MM.1S (cell line): ENCODE measurements around the gene UFD1.

Experiments used
- DNase-seq: peaks from one replicate; pipeline ENCODE4 v3.0.0-alpha.2; 2015
- H2AFZ ChIP-seq: fragments of 300-600 bp; sonication (generic); 2 replicates; pipeline ENCODE4 v1.6.0; 2016; ENCODE audit warnings: antibody characterized with exemption, low read length
- H3F3A ChIP-seq: fragments of 300-600 bp; sonication (generic); 2 replicates; pipeline ENCODE4 v1.6.1; 2016; ENCODE audit warnings: mild to moderate bottlenecking, antibody characterized with exemption, low read length, moderate library complexity, mixed read lengths; ENCODE audit not compliant: insufficient read depth
- H3K27ac ChIP-seq: fragments of 300-600 bp; sonication (generic); 2 replicates; pipeline ENCODE4 v1.5.1; 2016; ENCODE audit warnings: mild to moderate bottlenecking, low read length
- H3K27me3 ChIP-seq: fragments of 300-600 bp; sonication (generic); replicated peaks from 2 replicates; pipeline ENCODE4 v1.6.0; 2016; ENCODE audit warnings: low read length; ENCODE audit not compliant: insufficient read depth
- H3K36me3 ChIP-seq: fragments of 300-600 bp; sonication (generic); replicated peaks from 2 replicates; pipeline ENCODE4 v1.6.1; 2016; ENCODE audit warnings: mild to moderate bottlenecking, low read length, mixed read lengths; ENCODE audit not compliant: insufficient read depth
- H3K4me1 ChIP-seq: fragments of 300-600 bp; sonication (generic); 2 replicates; pipeline ENCODE4 v1.6.1; 2016; ENCODE audit warnings: low read length, mixed read lengths
- H3K4me2 ChIP-seq: fragments of 300-600 bp; sonication (generic); 2 replicates; pipeline ENCODE4 v1.6.0; 2016; ENCODE audit warnings: low read depth, low read length
- H3K4me3 ChIP-seq: fragments of 300-600 bp; sonication (generic); 2 replicates; pipeline ENCODE4 v1.5.1; 2016; ENCODE audit warnings: low read length, mixed read lengths
- H3K79me2 ChIP-seq: fragments of 300-600 bp; sonication (generic); 2 replicates; pipeline ENCODE4 v1.6.1; 2016; ENCODE audit warnings: mixed run types, low read length, mixed read lengths
- H3K9ac ChIP-seq: fragments of 300-600 bp; sonication (generic); 2 replicates; pipeline ENCODE4 v1.6.1; 2016; ENCODE audit warnings: low read length, mixed read lengths
- H3K9me2 ChIP-seq: fragments of 300-600 bp; sonication (generic); replicated peaks from 2 replicates; pipeline ENCODE4 v1.6.1; 2016; ENCODE audit warnings: mild to moderate bottlenecking, low read length, mixed read lengths; ENCODE audit not compliant: insufficient read depth
- H3K9me3 ChIP-seq: fragments of 300-600 bp; sonication (generic); replicated peaks from 2 replicates; pipeline ENCODE4 v1.6.1; 2016; ENCODE audit warnings: mild to moderate bottlenecking, low read length, mixed read lengths; ENCODE audit not compliant: insufficient read depth
- H4K20me1 ChIP-seq: fragments of 300-600 bp; sonication (generic); 2 replicates; pipeline ENCODE4 v1.6.1; 2016; ENCODE audit warnings: mild to moderate bottlenecking, low read length, moderate library complexity, mixed read lengths; ENCODE audit not compliant: insufficient read depth
- CTCF ChIP-seq: fragments of 300-600 bp; sonication (generic); IDR thresholded peaks from 2 replicates; pipeline ENCODE4 v1.5.1; 2016; ENCODE audit warnings: antibody characterized with exemption, low read length, mixed read lengths
- EZH2 ChIP-seq: fragments of 300-600 bp; sonication (generic); optimal IDR thresholded peaks from 2 replicates; pipeline ENCODE3; 2017; ENCODE audit warnings: low read depth, mild to moderate bottlenecking, antibody characterized with exemption, low read length, mixed read lengths
- EZH2phosphoT487 ChIP-seq: fragments of 300-600 bp; sonication (generic); IDR thresholded peaks from 2 replicates; pipeline ENCODE4 v1.6.1; 2018; ENCODE audit warnings: antibody characterized with exemption, low read length

UFD1 gene

GRCh38 chr22:19469421-19469820 is 9.6 kb downstream of the UFD1 start:
- Histone ChIP-seq H3K79me2 (peaks cover 57% of the 10 kb centered on the region), H3K9me2 (no peaks in the 10 kb centered on the region), H3K27ac (no peak overlapping the region), H3K9ac (no peak overlapping the region), H3K4me2 (no peak overlapping the region), H3K4me3 (no peak overlapping the region), H3K9me3 (no peaks in the 10 kb centered on the region), H4K20me1 (no peaks in the 10 kb centered on the region), H2AFZ (no peak overlapping the region), H3K27me3 (no peaks in the 10 kb centered on the region), H3F3A (no peaks in the 10 kb centered on the region), H3K36me3 (peaks cover 22% of the 10 kb centered on the region), H3K4me1 (no peaks in the 10 kb centered on the region)
- TF ChIP-seq EZH2phosphoT487 (no peak), CTCF (no peak), EZH2 (no peak)
- DNase-seq = no peak

- no peak overlapping the region for H3K27ac ChIP-seq
- no peaks in the 10 kb centered on the region for H3K9me2 ChIP-seq
- H3K9ac ChIP-seq = no peak overlapping the region
- H3F3A ChIP-seq = no peaks in the 10 kb centered on the region
- no peak overlapping the region for H3K4me3 ChIP-seq
- H3K79me2 ChIP-seq = peaks cover 44% of the 10 kb centered on the region
- no peaks in the 10 kb centered on the region for H3K9me3 ChIP-seq
- TF ChIP-seq EZH2 (no peak), EZH2phosphoT487 (no peak)
- DNase-seq = no peak
- H3K36me3 ChIP-seq = peaks cover 22% of the 10 kb centered on the region
- H3K4me1 ChIP-seq = no peaks in the 10 kb centered on the region
- no peak overlapping the region for H3K4me2 ChIP-seq
- no peak overlapping the region for H2AFZ ChIP-seq
- H3K27me3 ChIP-seq = no peaks in the 10 kb centered on the region
- H4K20me1 ChIP-seq = no peaks in the 10 kb centered on the region
Measured at GRCh38 chr22:19467912-19468311, 11.1 kb downstream of the UFD1 start.

- Histone ChIP-seq H3K9ac (no peak overlapping the region), H3K4me3 (no peak overlapping the region), H3K9me3 (no peaks in the 10 kb centered on the region), H3K27me3 (no peaks in the 10 kb centered on the region), H3K79me2 (peaks cover 36% of the 10 kb centered on the region), H3F3A (no peaks in the 10 kb centered on the region), H4K20me1 (no peaks in the 10 kb centered on the region), H3K9me2 (no peaks in the 10 kb centered on the region), H3K36me3 (peaks cover 22% of the 10 kb centered on the region), H2AFZ (no peak overlapping the region), H3K4me1 (no peaks in the 10 kb centered on the region), H3K27ac (no peak overlapping the region), H3K4me2 (no peak overlapping the region)
- no peak for DNase-seq
- TF ChIP-seq EZH2phosphoT487 (no peak), CTCF (no peak), EZH2 (no peak)
Measured at GRCh38 chr22:19466848-19467752, 11.9 kb downstream of the UFD1 start.

GRCh38 chr22:19466126-19466716 is 12.8 kb downstream of the UFD1 start:
- H3K4me1 ChIP-seq = no peaks in the 10 kb centered on the region
- no peaks in the 10 kb centered on the region for H3K9me2 ChIP-seq
- H2AFZ ChIP-seq = no peak overlapping the region
- H3K27me3 ChIP-seq = no peaks in the 10 kb centered on the region
- no peaks in the 10 kb centered on the region for H4K20me1 ChIP-seq
- H3K4me2 ChIP-seq = no peak overlapping the region
- no peak for DNase-seq
- H3K4me3 ChIP-seq = no peak overlapping the region
- H3K79me2 ChIP-seq = peaks cover 27% of the 10 kb centered on the region
- H3K36me3 ChIP-seq = peaks cover 22% of the 10 kb centered on the region
- TF ChIP-seq CTCF (no peak), EZH2 (no peak), EZH2phosphoT487 (no peak)
- H3K9me3 ChIP-seq = no peaks in the 10 kb centered on the region
- H3F3A ChIP-seq = no peaks in the 10 kb centered on the region
- H3K27ac ChIP-seq = no peak overlapping the region
- H3K9ac ChIP-seq = no peak overlapping the region
